ENCODE data around the gene ELAVL4. TPM values are rescaled to one million over a fixed set of nuclear protein-coding genes. Genes with fewer than 3 reads are reported as not detected.

Gene ELAVL4
- total and polyA plus RNA-seq, 11 donors = 0.08 to 0.37 (median 0.32) TPM; not detected in 8

GRCh38 chr1:50109116-50109515 lies 396 bp downstream of the ELAVL4 start:
- H3K4me3 ChIP-seq = no peak overlapping the region
- H3K27ac ChIP-seq = no peak overlapping the region
- peaks cover 0 to 73% (median 18%) of the 10 kb centered on the region in 9 donors for H3K27me3 ChIP-seq
- intact Hi-C loops (cut with DNase I) = no loop called here
- H3K36me3 ChIP-seq = no peaks in the 10 kb centered on the region
- 82 to 87% (median 84%) methylated on average over 4 of the region's 4 CpGs for WGBS, 4 donors
- TF ChIP-seq, protein P1, sequence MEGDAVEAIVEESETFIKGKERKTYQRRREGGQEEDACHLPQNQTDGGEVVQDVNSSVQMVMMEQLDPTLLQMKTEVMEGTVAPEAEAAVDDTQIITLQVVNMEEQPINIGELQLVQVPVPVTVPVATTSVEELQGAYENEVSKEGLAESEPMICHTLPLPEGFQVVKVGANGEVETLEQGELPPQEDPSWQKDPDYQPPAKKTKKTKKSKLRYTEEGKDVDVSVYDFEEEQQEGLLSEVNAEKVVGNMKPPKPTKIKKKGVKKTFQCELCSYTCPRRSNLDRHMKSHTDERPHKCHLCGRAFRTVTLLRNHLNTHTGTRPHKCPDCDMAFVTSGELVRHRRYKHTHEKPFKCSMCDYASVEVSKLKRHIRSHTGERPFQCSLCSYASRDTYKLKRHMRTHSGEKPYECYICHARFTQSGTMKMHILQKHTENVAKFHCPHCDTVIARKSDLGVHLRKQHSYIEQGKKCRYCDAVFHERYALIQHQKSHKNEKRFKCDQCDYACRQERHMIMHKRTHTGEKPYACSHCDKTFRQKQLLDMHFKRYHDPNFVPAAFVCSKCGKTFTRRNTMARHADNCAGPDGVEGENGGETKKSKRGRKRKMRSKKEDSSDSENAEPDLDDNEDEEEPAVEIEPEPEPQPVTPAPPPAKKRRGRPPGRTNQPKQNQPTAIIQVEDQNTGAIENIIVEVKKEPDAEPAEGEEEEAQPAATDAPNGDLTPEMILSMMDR (IDR thresholded peaks at IDR 0.05) = no peak
- TF ChIP-seq POLR2A (IDR thresholded peaks at IDR 0.05) = no peak
- ATAC-seq = no peak
- DNase-seq = no peak
- H3K4me1 ChIP-seq = peaks cover 0 to 7% (median 0%) of the 10 kb centered on the region in 12 donors
- H3K9me3 ChIP-seq = no peaks in the 10 kb centered on the region

DNA sequence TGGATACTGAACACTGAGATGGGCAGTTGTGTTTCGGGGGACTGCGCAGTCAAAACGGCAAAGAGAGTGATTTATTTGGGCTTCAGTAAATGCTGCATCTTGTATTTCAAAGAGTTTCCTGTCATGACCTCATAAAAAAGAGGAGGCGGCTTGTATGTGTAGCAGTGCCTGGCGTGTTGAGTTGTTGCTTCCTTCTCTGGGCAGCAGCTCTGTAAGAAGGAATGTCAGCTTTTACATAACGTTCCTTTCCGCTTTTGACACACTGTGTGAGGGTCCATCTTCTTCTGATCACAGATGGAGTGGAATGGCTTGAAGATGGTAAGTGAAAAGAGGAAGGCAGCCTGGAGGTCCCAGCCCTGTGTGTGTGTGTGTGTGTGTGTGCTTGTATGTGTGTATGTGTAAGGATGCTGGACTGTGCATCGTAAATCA lies 941 bp downstream of the ELAVL4 start:
- intact Hi-C loops (cut with DNase I) = no loop called here
- peaks cover 0 to 7% (median 0%) of the 10 kb centered on the region in 12 donors for H3K4me1 ChIP-seq
- H3K27ac ChIP-seq = no peak overlapping the region
- peaks cover 0 to 78% (median 22%) of the 10 kb centered on the region in 9 donors for H3K27me3 ChIP-seq
- DNase-seq (peak in 1 of 5 donors; percentile 17), ATAC-seq (peak in 3 of 4 donors; percentile 26 to 49 (median 31))
- WGBS, 4 donors = 27 to 35% (median 30%) methylated on average over 8 of the region's 8 CpGs
- no peaks in the 10 kb centered on the region for H3K36me3 ChIP-seq
- no peak overlapping the region for H3K4me3 ChIP-seq
- H3K9me3 ChIP-seq = no peaks in the 10 kb centered on the region
- TF ChIP-seq, protein P1 (IDR thresholded peaks at IDR 0.05) = no peak
- no peak for TF ChIP-seq POLR2A (IDR thresholded peaks at IDR 0.05)

DNA sequence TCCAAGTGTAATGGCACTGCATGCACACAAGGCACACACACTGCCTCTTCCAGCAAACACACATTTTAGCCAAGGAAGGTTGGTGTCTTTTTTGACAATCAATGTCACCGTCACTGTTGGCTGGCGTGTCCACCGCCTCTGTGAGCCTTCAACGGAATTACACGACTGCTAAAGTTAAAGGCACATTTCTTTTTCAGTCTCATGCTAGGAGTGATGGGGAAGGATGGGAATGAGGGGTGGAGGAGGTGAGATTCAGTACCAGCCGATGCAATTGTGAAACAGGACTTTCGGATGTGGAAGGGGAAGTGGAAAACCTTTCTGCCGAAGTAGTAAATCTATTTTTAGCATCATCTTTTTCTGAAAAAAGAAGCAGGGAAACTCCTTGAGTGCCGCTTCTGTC lies 1.4 kb downstream of the ELAVL4 start:
- no peaks in the 10 kb centered on the region for H3K9me3 ChIP-seq
- ATAC-seq (no peak), DNase-seq (no peak)
- H3K27ac ChIP-seq = no peak overlapping the region
- H3K4me3 ChIP-seq = no peak overlapping the region
- peaks cover 0 to 7% (median 0%) of the 10 kb centered on the region in 12 donors for H3K4me1 ChIP-seq
- intact Hi-C loops (cut with DNase I) = no loop called here
- H3K36me3 ChIP-seq = no peaks in the 10 kb centered on the region
- 18 to 20% (median 20%) methylated on average over 9 of the region's 9 CpGs for WGBS, 4 donors
- peaks cover 0 to 83% (median 22%) of the 10 kb centered on the region in 9 donors for H3K27me3 ChIP-seq
- TF ChIP-seq, protein P1 (IDR thresholded peaks at IDR 0.05) = no peak
- no peak for TF ChIP-seq POLR2A (IDR thresholded peaks at IDR 0.05)

DNA sequence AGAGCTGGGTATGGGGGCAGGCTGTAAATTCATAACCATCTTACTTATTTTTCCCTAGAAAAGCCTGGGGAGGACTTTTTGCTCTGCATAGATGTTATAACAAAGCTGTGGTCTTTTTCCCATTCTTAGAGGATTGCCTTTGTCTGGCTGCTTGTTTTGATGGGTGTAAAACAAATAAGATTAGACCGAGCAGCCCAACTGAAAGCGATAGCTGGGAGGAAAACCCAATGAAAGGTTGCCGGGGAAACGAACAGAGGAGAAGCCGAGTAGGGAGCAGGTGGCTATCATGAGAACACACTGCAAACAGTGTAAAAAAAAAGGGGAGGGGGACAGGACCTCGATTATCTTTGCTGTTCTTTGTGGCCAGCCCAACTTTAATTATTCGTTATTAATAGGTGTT lies 1.9 kb downstream of the ELAVL4 start:
- TF ChIP-seq POLR2A (IDR thresholded peaks at IDR 0.05) = no peak
- TF ChIP-seq, protein P1 (IDR thresholded peaks at IDR 0.05) = no peak
- peaks cover 0 to 84% (median 22%) of the 10 kb centered on the region in 9 donors for H3K27me3 ChIP-seq
- no peak overlapping the region for H3K27ac ChIP-seq
- no peak overlapping the region for H3K4me3 ChIP-seq
- H3K9me3 ChIP-seq = no peaks in the 10 kb centered on the region
- no peaks in the 10 kb centered on the region for H3K36me3 ChIP-seq
- intact Hi-C loops (cut with DNase I) = no loop called here
- 6 to 10% (median 7%) methylated on average over 7 of the region's 7 CpGs for WGBS, 4 donors
- peaks cover 0 to 7% (median 0%) of the 10 kb centered on the region in 12 donors for H3K4me1 ChIP-seq
- ATAC-seq (no peak), DNase-seq (no peak)
